Activated T-helper 1 cell treated with anti-CD3 and anti-CD28 coated beads, Interleukin-12 subunit alpha, Interleukin-12 subunit beta, Interleukin-2, Interleukin-4 antibody, amounts not matched to agents 30 ng/mL and 10 ng/mL and 1 ng/mL, durations not matched to agents 14 hours and 24 hours and 36 hours (primary cell): Measurements from ENCODE around the gene ALDH4A1. TPM values are rescaled to one million over a fixed set of nuclear protein-coding genes. Genes with fewer than 3 reads are reported as not detected.

Experiments
- DNase-seq: peaks from one replicate; pipeline ENCODE4 v3.0.0; 2021; ENCODE audit warnings: low spot score
- H3K27ac Mint-ChIP-seq: one replicate; pipeline ENCODE4 v1.8.0; 2021; ENCODE audit warnings: mild to moderate bottlenecking, mixed read lengths
- H3K27me3 Mint-ChIP-seq: one replicate; pipeline ENCODE4 v1.8.0; 2022; ENCODE audit warnings: mild to moderate bottlenecking, moderate library complexity, mixed read lengths; ENCODE audit not compliant: insufficient read depth
- H3K36me3 Mint-ChIP-seq: one replicate; pipeline ENCODE4 v1.8.0; 2021; ENCODE audit warnings: low read depth, mixed read lengths
- H3K4me1 Mint-ChIP-seq: one replicate; pipeline ENCODE4 v1.8.0; 2021; ENCODE audit warnings: low read depth, mixed read lengths
- H3K4me3 Mint-ChIP-seq: one replicate; pipeline ENCODE4 v1.8.0; 2021; ENCODE audit warnings: mild to moderate bottlenecking, moderate library complexity, mixed read lengths
- H3K9me3 Mint-ChIP-seq: one replicate; pipeline ENCODE4 v1.8.0; 2021; ENCODE audit warnings: mixed read lengths
- intact Hi-C: fragments of 100-400 bp; cut with micrococcal nuclease; formaldehyde crosslinking; loops from one replicate; pipeline ENCODE4 v1.15.1; 2024
- total RNA-seq: library from RNA; stranded (reverse); gene quantifications from 2 replicates; pipeline ENCODE4 v1.2.3, GENCODE V29; 2022

The ALDH4A1 gene
- total RNA-seq, 1 donor from 2014 or later = 4.4 TPM

GRCh38 chr1:18923756-18924211 is 21.4 kb upstream of the ALDH4A1 start:
- DNase-seq = no peak
- Mint-ChIP-seq H3K27me3 (peaks cover 1% of the 10 kb centered on the region), H3K4me1 (peaks cover 54% of the 10 kb centered on the region), H3K9me3 (no peaks in the 10 kb centered on the region), H3K36me3 (peaks cover 6% of the 10 kb centered on the region), H3K27ac (no peak overlapping the region), H3K4me3 (peak overlapping the region; percentile 1)
- intact Hi-C loops = no loop called here

GRCh38 chr1:18922848-18923755 is 20.7 kb upstream of the ALDH4A1 start:
- H3K4me3 Mint-ChIP-seq = peak overlapping the region; percentile 1
- H3K36me3 Mint-ChIP-seq = peaks cover 6% of the 10 kb centered on the region
- peaks cover 50% of the 10 kb centered on the region for H3K4me1 Mint-ChIP-seq
- H3K27ac Mint-ChIP-seq = no peak overlapping the region
- peaks cover 1% of the 10 kb centered on the region for H3K27me3 Mint-ChIP-seq
- intact Hi-C loops = no loop called here
- no peaks in the 10 kb centered on the region for H3K9me3 Mint-ChIP-seq
- DNase-seq = no peak

- H3K9me3 Mint-ChIP-seq = no peaks in the 10 kb centered on the region
- H3K4me1 Mint-ChIP-seq = peaks cover 43% of the 10 kb centered on the region
- intact Hi-C loops = no loop called here
- H3K27me3 Mint-ChIP-seq = peaks cover 1% of the 10 kb centered on the region
- DNase-seq = no peak
- no peak overlapping the region for H3K27ac Mint-ChIP-seq
- H3K4me3 Mint-ChIP-seq = no peak overlapping the region
- peaks cover 6% of the 10 kb centered on the region for H3K36me3 Mint-ChIP-seq
Measured at GRCh38 chr1:18922319-18922726, 20.0 kb upstream of the ALDH4A1 start.

GRCh38 chr1:18921516-18922251 is 19.3 kb upstream of the ALDH4A1 start:
- Mint-ChIP-seq H3K4me3 (no peak overlapping the region), H3K27me3 (peaks cover 1% of the 10 kb centered on the region), H3K27ac (no peak overlapping the region), H3K9me3 (no peaks in the 10 kb centered on the region), H3K36me3 (peaks cover 8% of the 10 kb centered on the region), H3K4me1 (peaks cover 37% of the 10 kb centered on the region)
- intact Hi-C loops = no loop called here
- DNase-seq = no peak

GRCh38 chr1:18920931-18921330 is 18.6 kb upstream of the ALDH4A1 start:
- Mint-ChIP-seq H3K9me3 (no peaks in the 10 kb centered on the region), H3K4me3 (no peak overlapping the region), H3K4me1 (peaks cover 34% of the 10 kb centered on the region), H3K27ac (no peak overlapping the region), H3K36me3 (peaks cover 8% of the 10 kb centered on the region), H3K27me3 (peaks cover 1% of the 10 kb centered on the region)
- intact Hi-C loops = no loop called here
- DNase-seq = no peak

GRCh38 chr1:18919956-18920355 is 17.6 kb upstream of the ALDH4A1 start:
- Mint-ChIP-seq H3K9me3 (no peaks in the 10 kb centered on the region), H3K4me1 (peaks cover 26% of the 10 kb centered on the region), H3K27me3 (peaks cover 1% of the 10 kb centered on the region), H3K4me3 (no peak overlapping the region), H3K36me3 (peaks cover 3% of the 10 kb centered on the region), H3K27ac (no peak overlapping the region)
- intact Hi-C loops = no loop called here
- DNase-seq = no peak

GRCh38 chr1:18919197-18919905 is 17.0 kb upstream of the ALDH4A1 start:
- Mint-ChIP-seq H3K27ac (no peak overlapping the region), H3K27me3 (peaks cover 1% of the 10 kb centered on the region), H3K4me3 (no peak overlapping the region), H3K4me1 (peaks cover 20% of the 10 kb centered on the region), H3K9me3 (no peaks in the 10 kb centered on the region), H3K36me3 (peaks cover 2% of the 10 kb centered on the region)
- DNase-seq = no peak
- intact Hi-C loops = no loop called here

- Mint-ChIP-seq H3K27me3 (peaks cover 1% of the 10 kb centered on the region), H3K4me1 (peaks cover 10% of the 10 kb centered on the region), H3K9me3 (no peaks in the 10 kb centered on the region), H3K4me3 (no peak overlapping the region), H3K36me3 (peaks cover 2% of the 10 kb centered on the region), H3K27ac (no peak overlapping the region)
- no peak for DNase-seq
- intact Hi-C loops = no loop called here
Measured at GRCh38 chr1:18918417-18918816, 16.1 kb upstream of the ALDH4A1 start.

- Mint-ChIP-seq H3K4me3 (no peak overlapping the region), H3K27me3 (no peaks in the 10 kb centered on the region), H3K4me1 (peaks cover 13% of the 10 kb centered on the region), H3K27ac (no peak overlapping the region), H3K9me3 (no peaks in the 10 kb centered on the region), H3K36me3 (peaks cover 8% of the 10 kb centered on the region)
- intact Hi-C loops = no loop called here
- no peak for DNase-seq
Measured at GRCh38 chr1:18917071-18917799, 14.9 kb upstream of the ALDH4A1 start.

GRCh38 chr1:18915341-18915740 is 13.0 kb upstream of the ALDH4A1 start:
- no peak for DNase-seq
- no peak overlapping the region for H3K4me3 Mint-ChIP-seq
- no peaks in the 10 kb centered on the region for H3K27me3 Mint-ChIP-seq
- peaks cover 6% of the 10 kb centered on the region for H3K4me1 Mint-ChIP-seq
- no peaks in the 10 kb centered on the region for H3K9me3 Mint-ChIP-seq
- intact Hi-C loops = no loop called here
- H3K27ac Mint-ChIP-seq = no peak overlapping the region
- H3K36me3 Mint-ChIP-seq = peaks cover 18% of the 10 kb centered on the region

GRCh38 chr1:18913065-18913835 is 10.9 kb upstream of the ALDH4A1 start:
- Mint-ChIP-seq H3K4me3 (no peak overlapping the region), H3K27me3 (no peaks in the 10 kb centered on the region), H3K27ac (no peak overlapping the region), H3K36me3 (peaks cover 35% of the 10 kb centered on the region), H3K9me3 (no peaks in the 10 kb centered on the region), H3K4me1 (peaks cover 6% of the 10 kb centered on the region)
- intact Hi-C loops = loop anchor here (1.0 to 2.0 kb wide), 2 partner anchors 14 to 39 kb away; no protein-coding TSS in a partner anchor
- DNase-seq = peak; percentile 62
